HG03558 (cell line): ENCODE data around the gene ZNF668.

Experiments used
- ATAC-seq: cut with Tn5 transposase; IDR thresholded peaks from one replicate; pipeline ENCODE4 v1.9.1; 2021; ENCODE audit warnings: moderate number of reproducible peaks; ENCODE audit not compliant: unreplicated experiment; ENCODE audit errors: extremely low read depth

The ZNF668 gene

DNA sequence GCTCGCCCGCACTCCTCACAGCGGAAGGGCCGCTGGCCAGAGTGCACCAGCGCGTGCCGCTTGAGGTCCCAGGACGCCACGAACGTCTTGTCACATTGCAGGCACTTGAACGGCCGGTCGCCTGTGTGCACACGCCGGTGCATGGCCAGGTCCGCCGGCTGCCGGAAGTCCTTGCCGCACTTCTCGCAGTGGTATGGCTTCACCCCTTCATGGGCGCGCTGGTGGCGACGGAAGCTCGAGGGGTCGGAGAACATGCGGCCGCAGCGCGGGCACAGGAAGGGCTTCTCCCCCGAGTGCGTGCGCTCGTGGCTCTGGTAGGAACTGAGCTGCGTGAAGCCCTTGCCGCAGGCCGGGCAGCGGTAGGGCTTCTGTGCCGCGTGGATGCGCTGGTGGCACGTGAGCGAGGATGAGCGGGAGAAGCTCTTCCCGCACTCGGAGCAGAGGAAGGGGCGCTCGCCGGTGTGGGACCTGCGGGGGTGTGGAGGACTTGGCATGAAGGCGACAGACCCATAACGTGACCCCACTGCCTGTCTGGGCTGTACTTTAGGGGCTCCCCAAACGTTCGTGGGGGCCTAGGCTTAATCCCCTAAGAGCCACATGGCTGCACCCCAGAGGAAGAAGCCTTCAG, 12.1 kb downstream of the ZNF668 start:
- no peak for ATAC-seq

DNA sequence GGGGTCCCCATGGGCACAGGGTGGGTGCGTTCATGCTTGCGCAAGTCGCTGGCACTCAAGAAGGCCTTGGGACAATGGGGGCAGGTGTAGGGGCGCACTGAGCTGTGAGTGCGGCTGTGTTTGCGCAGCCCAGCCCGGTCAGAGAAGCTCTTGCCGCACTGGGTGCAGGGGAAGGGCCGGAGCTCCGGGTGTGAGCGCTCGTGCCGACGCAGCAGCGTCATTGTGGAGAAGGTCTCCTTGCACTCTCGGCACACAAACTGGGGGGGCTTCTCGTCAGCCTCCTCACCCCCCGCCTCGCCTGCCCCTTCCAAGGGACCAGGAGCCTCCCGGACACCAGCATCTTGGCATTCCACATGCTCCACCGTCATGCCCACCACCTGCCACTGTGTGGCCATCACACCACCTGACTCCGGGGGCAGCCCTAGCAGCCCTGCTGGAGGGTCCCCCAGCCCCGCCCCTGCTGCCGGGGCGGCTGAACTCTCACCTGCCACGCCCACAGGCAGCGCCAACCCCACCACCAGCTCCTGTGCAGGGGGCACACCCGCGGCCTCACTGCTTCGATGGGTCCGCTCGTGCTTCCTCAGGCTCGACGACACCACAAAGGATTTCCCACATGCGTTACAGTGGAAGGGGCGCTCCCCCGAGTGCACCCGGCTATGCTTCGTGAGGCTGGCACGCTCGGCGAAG, 12.8 kb downstream of the ZNF668 start:
- no peak for ATAC-seq

DNA sequence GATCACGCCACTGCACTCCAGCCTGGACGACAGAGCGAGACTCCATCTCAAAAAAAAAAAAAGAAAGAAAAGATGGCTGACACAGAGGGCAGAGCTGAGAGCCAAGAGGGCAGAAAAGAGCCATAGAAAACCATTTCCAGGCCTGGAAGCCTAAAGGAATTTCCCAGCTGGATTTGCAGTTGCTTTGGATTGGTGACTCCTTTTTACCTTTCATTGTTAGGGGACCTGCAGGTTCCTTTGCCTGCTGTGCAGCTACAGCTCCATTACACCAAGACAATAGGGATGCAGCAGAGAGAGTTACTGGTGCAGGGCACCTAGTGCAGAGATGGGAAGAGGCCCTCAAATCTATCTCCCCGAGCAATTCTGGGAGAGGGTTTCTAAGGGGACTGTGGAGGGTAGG, 18.4 kb downstream of the ZNF668 start:
- ATAC-seq: no peak

DNA sequence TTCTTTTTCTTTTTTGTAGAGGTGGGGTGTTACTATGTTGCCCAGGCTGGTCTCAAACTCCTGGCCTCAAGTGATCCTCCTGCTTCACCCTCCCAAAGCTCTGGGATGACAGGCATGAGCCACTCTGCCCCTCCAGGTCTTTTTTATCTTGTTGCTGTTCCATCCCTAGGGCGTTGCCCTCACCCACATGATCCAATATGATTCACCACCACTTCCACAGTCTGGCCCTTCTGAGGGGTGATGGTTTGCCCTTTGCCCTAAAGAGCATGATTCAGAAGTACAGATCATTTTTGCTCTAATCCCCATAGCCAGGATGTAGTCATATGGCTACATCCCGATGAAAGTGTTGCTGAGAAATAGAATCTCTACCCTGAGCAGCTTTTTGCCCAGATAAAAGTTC, 21.9 kb downstream of the ZNF668 start:
- ATAC-seq: no peak

DNA sequence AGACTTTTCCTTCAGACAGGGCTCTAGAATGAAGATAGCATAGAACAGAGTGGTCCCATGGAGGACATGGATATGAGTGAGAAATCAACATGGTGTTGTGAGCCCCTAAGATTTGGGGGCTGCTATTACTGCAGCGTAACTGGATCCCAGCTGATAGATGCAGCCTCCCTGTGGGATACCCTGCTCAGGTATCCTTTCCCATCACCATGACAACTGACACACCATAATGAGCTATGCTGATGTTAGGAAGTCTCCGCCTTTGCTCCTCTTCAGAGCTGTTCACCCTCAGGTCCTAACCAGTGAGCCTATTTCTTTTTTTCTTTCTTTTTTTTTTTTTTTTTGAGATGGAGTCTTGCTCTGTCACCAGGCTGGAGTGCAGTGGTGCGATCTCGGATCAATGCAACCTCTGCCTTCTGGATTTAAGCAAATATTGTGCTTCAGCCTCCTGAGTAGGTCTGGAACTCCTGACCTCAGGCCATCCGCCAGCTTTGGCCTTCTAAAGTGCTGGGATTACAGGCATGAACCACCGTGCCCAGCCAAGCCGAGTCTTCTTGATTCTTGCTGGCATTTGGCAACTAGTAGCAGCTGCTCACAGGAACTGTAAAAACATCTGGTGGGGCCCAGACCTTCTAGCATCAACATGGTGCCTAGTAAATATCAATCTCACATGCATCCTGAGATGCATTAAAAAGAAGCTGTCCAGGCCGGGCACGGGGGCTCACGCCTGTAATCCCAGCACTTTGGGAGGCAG, 23.6 kb downstream of the ZNF668 start:
- no peak for ATAC-seq

DNA sequence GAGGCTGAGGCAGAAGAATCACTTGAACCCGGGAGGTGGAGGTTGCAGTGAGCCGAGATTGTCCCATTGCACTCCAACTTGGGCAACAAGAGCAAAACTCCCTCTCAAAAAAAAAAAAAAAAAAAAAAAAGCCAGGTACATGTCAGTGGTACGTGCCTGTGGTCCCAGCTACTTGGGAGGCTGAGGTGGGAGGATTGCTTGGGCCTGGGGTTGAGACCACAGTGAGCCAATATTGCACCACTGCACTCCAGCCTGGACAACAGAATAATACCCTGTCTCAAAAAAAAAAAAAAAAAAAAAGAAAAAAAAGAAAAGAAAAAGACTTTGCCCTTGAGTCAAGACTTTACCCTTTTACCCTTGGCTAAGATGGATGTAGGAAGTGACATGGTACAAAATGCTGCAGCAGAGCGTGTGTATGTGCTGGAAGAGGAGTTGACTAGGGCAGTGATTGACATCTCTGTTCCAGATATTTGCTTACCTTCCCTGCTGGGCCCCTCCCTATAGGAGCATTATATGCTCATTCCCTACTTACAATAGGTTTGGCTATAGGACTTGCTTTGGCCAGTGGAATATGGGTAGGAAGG, 30.1 kb downstream of the ZNF668 start:
- no peak for ATAC-seq

DNA sequence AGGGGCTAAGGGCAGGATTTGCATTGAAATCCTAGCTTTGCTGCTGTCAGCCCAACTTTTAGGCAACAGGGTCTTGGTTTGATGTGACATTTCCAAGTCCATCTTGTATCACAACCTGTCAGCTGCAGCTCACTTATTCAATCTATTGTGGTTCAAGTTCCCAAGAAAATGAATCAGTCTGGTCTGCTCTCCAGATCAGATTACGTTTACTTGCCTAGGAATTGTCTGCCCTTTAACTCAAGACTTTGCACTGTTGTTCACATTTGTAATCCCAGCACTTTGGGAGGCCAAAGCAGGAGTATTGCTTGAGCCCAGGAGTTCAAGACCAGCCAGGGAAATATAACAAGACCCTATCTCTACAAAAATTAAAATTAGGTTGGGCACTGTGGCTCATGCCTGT, 30.7 kb downstream of the ZNF668 start:
- ATAC-seq: no peak

DNA sequence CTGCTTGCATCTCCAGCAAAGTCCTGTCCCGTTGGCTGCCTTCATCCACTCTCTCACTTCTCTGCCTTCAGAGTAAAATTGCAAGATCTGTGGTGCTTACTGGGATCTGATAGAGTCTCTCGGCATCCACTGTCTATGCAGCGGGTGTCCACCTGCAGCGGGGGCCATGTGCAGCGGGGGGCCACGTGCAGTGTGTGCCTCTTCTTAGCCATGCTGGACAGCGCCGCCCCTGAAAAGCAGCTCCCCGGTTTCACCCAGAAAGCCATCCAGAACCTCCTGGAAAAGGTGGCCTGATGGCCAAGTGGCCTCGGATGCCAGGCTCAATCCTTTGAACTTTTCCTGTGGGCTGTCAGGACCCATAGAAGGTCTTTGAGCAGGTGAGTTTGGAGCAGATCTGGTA, 31.2 kb downstream of the ZNF668 start:
- no peak for ATAC-seq

DNA sequence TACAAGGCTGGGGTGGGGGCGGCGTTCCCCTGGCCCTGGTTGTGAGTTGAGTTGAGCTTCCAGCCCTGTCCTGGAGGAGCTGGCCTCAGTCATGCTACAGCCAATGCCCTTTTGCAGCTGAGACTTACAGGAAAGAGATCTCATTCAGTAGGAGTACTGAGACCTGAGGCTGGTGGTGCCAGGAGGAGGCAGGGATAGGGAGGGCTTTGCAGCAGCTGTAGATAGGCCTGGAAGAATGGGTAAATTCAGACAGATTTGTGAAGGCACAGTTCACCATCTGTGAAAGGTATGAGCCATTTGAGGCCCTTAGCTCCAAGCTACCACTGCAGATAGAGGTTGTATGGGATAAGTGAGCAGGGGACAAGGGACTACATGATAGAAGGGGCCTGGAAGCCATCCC, 35.0 kb downstream of the ZNF668 start:
- ATAC-seq: no peak

DNA sequence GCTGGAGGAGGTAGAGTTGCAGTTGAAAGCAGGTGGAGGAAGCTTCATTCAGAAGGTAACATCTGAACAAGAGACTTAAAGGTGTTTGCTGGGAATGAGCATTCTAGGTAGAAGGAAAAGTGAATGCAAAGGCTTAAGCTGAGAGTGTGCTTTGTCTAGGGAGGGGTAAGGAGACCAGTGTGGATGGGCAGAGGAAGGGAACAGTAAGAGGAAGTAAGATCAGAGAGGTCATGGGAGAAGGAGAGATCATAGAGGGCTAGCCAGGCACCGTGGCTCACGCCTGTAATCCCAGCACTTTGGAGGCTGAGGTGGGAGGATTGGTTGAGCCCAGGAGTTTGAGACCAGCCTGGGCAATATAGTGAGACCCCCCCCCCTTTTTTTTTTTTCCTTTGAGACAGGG, 37.3 kb downstream of the ZNF668 start:
- ATAC-seq: no peak

DNA sequence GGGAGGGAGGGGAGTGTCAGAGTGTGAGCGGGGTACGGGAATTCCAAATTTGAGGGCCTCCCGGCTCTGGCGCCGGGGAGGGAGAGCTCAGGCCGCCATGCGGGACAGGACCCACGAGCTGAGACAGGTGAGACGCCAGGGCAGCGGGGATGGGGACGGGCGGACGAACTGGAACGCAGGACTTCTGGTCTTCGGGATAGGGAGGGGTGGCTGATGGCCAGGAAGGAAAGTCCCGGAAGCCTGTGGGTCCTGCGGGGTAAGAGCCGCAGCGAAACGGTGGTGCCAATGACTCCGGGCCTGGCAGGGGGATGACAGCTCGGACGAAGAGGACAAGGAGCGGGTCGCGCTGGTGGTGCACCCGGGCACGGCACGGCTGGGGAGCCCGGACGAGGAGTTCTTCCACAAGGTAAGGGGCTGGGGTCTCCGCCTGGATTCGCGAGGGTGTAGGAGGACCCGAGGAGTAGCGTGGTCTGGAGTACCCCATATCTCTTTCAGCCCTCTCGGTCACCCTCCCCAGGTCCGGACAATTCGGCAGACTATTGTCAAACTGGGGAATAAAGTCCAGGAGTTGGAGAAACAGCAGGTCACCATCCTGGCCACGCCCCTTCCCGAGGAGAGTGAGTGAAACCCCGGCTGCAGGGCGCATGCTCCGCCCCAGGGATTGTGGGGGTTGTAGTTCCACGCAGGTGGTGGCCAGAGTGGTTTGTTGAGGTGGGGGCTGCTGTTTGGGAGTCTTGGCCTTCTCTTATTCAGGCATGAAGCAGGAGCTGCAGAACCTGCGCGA, 40.1 kb downstream of the ZNF668 start:
- ATAC-seq: no peak

DNA sequence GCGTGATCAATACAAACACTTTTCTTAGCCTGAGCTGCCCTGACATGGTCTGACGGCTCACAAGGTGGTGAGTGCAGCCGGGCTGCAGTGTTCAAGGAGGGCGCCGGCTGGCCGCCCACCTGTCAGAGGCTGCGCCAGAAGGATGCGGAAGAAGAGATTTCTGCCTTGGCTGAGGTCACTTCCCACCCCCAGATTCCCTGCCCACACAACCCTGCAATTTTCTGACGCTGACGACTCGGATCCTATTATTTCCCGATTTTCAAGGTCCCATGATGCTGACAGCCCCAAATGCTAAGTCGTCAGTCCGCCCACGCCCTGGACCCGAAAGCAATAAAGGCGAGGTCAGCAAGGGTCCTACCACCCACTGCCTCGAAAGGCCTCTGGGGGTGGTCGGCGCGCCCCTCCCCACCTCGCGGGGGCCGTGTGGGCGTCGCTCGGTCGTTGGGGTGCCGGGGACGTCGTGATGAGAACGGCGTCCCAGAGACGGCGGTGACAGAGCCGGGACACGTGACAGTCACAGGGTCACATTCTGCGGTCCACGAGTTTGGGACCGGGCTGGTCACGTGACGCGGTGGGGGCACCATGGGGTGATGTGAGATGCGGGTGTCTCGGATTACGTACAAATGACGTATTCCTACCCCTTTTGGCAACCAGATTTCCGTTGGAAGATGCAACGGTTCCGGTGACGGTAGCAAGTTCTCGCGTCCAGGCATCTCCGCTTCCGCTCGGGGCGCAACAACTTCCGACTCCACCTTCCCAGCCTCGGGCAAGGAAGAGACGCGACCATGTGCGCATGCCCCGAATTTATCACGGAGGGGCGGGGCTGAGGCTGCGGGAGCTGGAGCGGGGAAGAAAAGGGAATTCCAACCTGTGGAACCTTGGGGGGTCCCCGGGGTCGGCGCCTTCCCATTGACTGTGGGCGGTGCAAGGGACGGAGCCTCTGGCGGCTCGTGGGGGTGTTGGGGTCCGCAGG, 41.0 kb downstream of the ZNF668 start, which contains the start of gene STX4:
STX4 (plus strand) TSS at position 823 of the 973 bp plus-strand sequence. CDS start 248 bp downstream, outside the sequence.
- ATAC-seq: peak; percentile 61

DNA sequence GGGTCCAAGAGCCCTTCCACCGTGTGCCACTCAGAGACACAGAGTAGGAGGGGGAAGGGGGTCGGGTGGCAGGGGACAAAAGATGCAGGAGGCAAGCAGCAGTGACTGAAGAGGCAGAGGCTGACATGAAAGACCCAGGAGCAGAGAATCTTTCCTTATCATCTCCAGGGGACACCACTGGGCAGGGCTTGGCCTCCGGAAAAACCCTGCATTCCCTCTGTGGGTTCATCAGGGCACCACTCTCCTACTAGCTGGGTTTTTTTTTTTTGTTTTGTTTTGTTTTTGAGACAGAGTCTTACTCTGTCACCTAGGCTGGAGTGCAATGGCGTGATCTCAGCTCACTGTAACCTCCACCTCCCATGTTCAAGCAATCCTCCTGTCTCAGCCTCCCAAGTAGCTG, 42.8 kb downstream of the ZNF668 start:
- ATAC-seq: no peak

DNA sequence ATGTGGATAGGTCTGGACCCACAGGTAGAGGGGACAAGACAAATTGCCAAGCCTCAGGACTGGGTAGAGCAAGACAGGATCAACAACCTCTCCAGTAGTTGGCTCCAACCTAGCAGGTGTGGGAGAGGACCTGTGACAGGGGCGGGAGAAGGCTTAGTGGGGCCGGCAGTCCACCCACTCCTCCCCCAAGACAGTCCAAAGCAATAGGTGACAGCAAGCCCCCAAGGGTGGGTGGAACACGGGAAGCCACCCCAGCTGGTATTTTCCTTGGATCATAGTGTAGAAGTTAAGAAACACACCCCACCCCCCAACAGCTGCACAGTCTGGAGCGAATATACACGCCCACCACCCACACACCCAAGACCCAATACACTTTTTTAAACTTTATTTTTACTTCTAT, 44.8 kb downstream of the ZNF668 start:
- no peak for ATAC-seq

DNA sequence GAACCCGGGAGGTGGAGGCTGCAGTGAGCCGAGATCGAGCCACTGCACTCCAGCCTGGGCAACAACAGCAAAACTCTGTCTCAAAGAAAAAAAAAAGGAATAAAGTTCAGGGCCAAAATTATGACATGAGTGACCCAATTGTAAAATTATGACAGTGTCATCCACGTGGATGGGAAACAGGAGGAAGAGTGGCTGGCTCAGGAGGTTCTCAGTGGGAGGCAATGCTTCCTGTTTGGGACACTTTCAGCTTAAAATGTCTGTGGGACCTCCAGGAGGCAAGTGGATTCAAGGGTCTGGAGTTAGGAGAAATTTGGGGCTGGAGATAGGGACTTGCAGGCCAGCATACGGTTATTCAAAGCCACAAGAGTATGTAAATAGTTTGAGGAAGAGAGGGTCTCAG, 48.7 kb downstream of the ZNF668 start:
- ATAC-seq: no peak

DNA sequence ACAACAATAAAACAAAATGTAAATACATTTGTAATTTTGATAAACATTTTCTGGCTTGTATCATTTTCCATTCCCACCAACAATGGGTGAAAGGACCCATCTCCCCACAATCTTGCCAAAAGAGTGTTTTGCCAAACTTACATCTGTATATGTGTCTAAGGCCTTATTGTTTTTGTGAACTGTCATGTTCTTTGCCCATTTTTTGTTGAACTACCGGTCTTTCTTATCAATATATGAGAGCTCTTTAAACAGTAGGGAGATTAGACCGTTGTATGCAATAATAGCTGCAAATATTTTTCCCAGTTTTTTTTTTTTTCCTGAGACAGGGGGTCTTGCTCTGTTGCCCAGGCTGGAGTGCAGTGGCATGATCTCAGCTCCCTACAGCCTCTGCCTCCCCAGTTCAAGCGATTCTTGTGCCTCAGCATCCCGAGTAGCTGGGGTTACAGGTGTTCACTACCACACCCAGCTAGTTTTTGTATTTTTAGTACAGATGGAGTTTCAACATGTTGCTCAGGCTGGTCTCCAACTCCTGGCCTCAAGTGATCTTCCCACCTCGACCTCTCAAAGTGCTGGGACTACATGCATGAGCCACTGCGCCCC, 50.3 kb downstream of the ZNF668 start:
- no peak for ATAC-seq

DNA sequence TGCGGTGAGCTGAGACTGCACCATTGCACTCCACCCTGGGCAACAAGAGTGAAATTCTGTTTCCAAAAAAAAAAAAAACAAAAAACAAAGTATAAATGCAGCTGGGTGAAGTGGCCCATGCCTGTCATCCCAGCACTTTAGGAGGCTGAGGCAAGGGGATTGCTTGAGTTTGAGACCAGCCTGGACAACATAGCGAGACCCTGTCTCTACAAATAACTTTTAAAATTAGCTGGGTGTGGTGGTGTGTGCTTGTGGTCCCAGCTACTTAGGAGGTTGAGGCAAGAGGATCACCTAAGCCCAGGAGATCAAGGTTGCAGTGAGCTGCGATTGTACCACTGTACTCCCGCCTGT, 50.8 kb downstream of the ZNF668 start:
- no peak for ATAC-seq

DNA sequence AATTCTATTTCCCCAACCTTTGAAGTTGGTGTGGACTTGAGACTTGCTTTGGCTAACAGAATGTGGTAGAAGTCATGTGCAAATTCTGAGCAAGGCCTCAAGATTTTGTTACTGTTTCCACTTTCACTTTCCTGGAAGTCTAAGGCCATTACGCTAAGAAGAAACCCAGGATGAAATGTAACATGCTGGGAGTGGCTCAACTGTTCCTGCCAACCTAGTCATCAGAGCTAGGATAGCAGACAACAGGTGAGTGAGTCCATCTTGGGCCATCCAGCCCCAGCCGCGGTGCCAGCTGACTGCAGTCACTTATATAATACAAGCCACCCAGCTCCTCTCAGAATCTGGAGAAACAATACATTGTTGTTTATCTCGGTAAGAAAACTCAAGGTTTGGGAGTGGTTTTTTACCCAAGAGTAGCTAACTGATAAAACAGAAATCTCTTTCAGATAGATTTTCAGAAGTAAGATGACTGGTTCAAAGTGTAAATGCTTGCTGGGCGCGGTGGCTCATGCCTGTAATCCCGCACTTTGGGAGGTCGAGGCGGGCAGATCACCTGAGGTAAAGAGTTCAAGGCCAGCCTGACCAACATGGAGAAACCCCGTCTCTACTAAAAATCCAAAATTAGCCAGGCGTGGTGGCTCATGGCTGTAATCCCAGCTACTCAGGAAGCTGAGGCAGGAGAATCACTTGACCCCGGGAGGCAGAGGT, 51.3 kb downstream of the ZNF668 start:
- no peak for ATAC-seq
